ENCODE measurements around the gene TMEM260. TPM values are rescaled to one million over a fixed set of nuclear protein-coding genes. Genes with fewer than 3 reads are reported as not detected.

TMEM260 gene
- total RNA-seq, 3 donors from 2014 or later (not counting 1 experiment from before 2014, with no cell fraction given) = 16.7 to 21.3 (median 20.5) TPM

GRCh38 chr14:56539862-56540261, 39.7 kb upstream of the TMEM260 start:
- Histone ChIP-seq H3K36me3 (ENCODE audit: control insufficient read depth, insufficient read depth, low read length) (no peaks in the 10 kb centered on the region), H3K4me3 (ENCODE audit: low read length) (no peak overlapping the region), H3K27me3 (ENCODE audit: control insufficient read depth, insufficient read depth, low read length) (no peaks in the 10 kb centered on the region), H3K9me3 (ENCODE audit: control insufficient read depth, insufficient read depth, low read length) (no peaks in the 10 kb centered on the region), H3K27ac (ENCODE audit: low read length) (no peak overlapping the region), H3K4me1 (ENCODE audit: control insufficient read depth, insufficient read depth, low read length) (no peaks in the 10 kb centered on the region)
- TF ChIP-seq CTCF (IDR thresholded peaks at IDR 0.05) = no peak
- Mint-ChIP-seq H3K27me3 (ENCODE audit: low read depth in 2 of 2) (peaks cover 7 to 26% of the 10 kb centered on the region in 2 donors), H3K9me3 (no peaks in the 10 kb centered on the region), H3K27ac (no peak overlapping the region), H3K4me3 (no peak overlapping the region), H3K4me1 (no peaks in the 10 kb centered on the region), H3K36me3 (no peaks in the 10 kb centered on the region)
- 94% methylated on average over 2 of the region's 2 CpGs for WGBS (ENCODE audit: insufficient coverage)
- ATAC-seq (no peak), DNase-seq (no peak)
- intact Hi-C loops (cut with micrococcal nuclease) = no loop called here

GRCh38 chr14:56543436-56543835, 36.2 kb upstream of the TMEM260 start:
- Histone ChIP-seq H3K27ac (ENCODE audit: low read length) (no peak overlapping the region), H3K9me3 (ENCODE audit: control insufficient read depth, insufficient read depth, low read length) (no peaks in the 10 kb centered on the region), H3K36me3 (ENCODE audit: control insufficient read depth, insufficient read depth, low read length) (no peaks in the 10 kb centered on the region), H3K27me3 (ENCODE audit: control insufficient read depth, insufficient read depth, low read length) (no peaks in the 10 kb centered on the region), H3K4me3 (ENCODE audit: low read length) (no peak overlapping the region), H3K4me1 (ENCODE audit: control insufficient read depth, insufficient read depth, low read length) (no peaks in the 10 kb centered on the region)
- ATAC-seq = no peak
- no peak for TF ChIP-seq CTCF (IDR thresholded peaks at IDR 0.05)
- Mint-ChIP-seq H3K27ac (no peak overlapping the region), H3K27me3 (ENCODE audit: low read depth in 2 of 2) (peaks cover 4 to 13% of the 10 kb centered on the region in 2 donors), H3K4me1 (no peaks in the 10 kb centered on the region), H3K36me3 (no peaks in the 10 kb centered on the region), H3K4me3 (no peak overlapping the region), H3K9me3 (no peaks in the 10 kb centered on the region)
- intact Hi-C loops (cut with micrococcal nuclease) = no loop called here
- no peak for DNase-seq

GRCh38 chr14:56549721-56550120, 29.9 kb upstream of the TMEM260 start:
- no peak for DNase-seq
- 68% methylated on average over 2 of the region's 2 CpGs for WGBS (ENCODE audit: insufficient coverage)
- H3K4me1 ChIP-seq (ENCODE audit: control insufficient read depth, insufficient read depth, low read length) = no peaks in the 10 kb centered on the region
- no peak overlapping the region for H3K27ac ChIP-seq (ENCODE audit: low read length)
- Mint-ChIP-seq H3K4me3 (no peak overlapping the region), H3K36me3 (no peaks in the 10 kb centered on the region), H3K27ac (no peak overlapping the region), H3K27me3 (ENCODE audit: low read depth in 2 of 2) (peaks cover 14 to 33% of the 10 kb centered on the region in 2 donors), H3K9me3 (no peaks in the 10 kb centered on the region), H3K4me1 (peaks cover 0 to 4% of the 10 kb centered on the region in 2 donors)
- TF ChIP-seq CTCF (IDR thresholded peaks at IDR 0.05) = no peak
- no peaks in the 10 kb centered on the region for H3K27me3 ChIP-seq (ENCODE audit: control insufficient read depth, insufficient read depth, low read length)
- no peak for ATAC-seq
- intact Hi-C loops (cut with micrococcal nuclease) = no loop called here
- H3K9me3 ChIP-seq (ENCODE audit: control insufficient read depth, insufficient read depth, low read length) = no peaks in the 10 kb centered on the region
- H3K36me3 ChIP-seq (ENCODE audit: control insufficient read depth, insufficient read depth, low read length) = no peaks in the 10 kb centered on the region
- H3K4me3 ChIP-seq (ENCODE audit: low read length) = no peak overlapping the region

GRCh38 chr14:56552615-56553014, 27.0 kb upstream of the TMEM260 start:
- Mint-ChIP-seq H3K27ac (no peak overlapping the region), H3K36me3 (no peaks in the 10 kb centered on the region), H3K27me3 (ENCODE audit: low read depth in 2 of 2) (peaks cover 24 to 52% of the 10 kb centered on the region in 2 donors), H3K4me3 (no peak overlapping the region), H3K4me1 (peaks cover 0 to 4% of the 10 kb centered on the region in 2 donors), H3K9me3 (no peaks in the 10 kb centered on the region)
- ATAC-seq (no peak), DNase-seq (no peak)
- WGBS (ENCODE audit: insufficient coverage) = 48% methylated on average over 2 of the region's 4 CpGs
- H3K4me3 ChIP-seq (ENCODE audit: low read length) = no peak overlapping the region
- no peaks in the 10 kb centered on the region for H3K4me1 ChIP-seq (ENCODE audit: control insufficient read depth, insufficient read depth, low read length)
- intact Hi-C loops (cut with micrococcal nuclease) = no loop called here
- TF ChIP-seq CTCF (IDR thresholded peaks at IDR 0.05) = no peak
- no peaks in the 10 kb centered on the region for H3K36me3 ChIP-seq (ENCODE audit: control insufficient read depth, insufficient read depth, low read length)
- H3K27ac ChIP-seq (ENCODE audit: low read length) = no peak overlapping the region
- H3K27me3 ChIP-seq (ENCODE audit: control insufficient read depth, insufficient read depth, low read length) = peaks cover 2% of the 10 kb centered on the region
- no peaks in the 10 kb centered on the region for H3K9me3 ChIP-seq (ENCODE audit: control insufficient read depth, insufficient read depth, low read length)
